ENCODE results near the gene KRTAP2-2. TPM values are rescaled to one million over a fixed set of nuclear protein-coding genes. Genes with fewer than 3 reads are reported as not detected.

The KRTAP2-2 gene
- total and polyA plus RNA-seq, 2 of the 8 experiments (the other 6 are each of a cell fraction or from before 2014, with no cell fraction given): not detected

DNA sequence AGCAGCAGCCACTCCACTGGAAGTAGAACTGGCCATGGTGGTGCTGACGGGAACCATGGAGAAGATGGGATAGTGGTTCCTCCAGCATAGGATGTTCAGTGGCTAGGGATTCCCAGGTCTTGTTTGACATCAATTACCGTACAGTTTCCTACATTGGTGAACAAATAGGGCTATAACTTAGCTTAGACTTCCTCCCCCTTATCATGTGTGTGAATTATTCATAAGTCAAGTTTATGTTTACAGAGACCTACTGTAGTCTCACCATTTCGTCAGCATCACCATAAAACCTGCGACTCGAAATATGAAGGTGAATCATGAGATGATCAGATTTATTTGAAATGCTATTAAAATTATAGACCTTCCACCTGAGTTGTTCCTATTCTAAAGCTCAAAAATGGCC is 3.7 kb upstream of the KRTAP2-2 start:
- Histone ChIP-seq H3K79me1 (ENCODE audit: low read depth, low read length) (no peaks in the 10 kb centered on the region), H3K79me2 (ENCODE audit: control insufficient read depth in 1 of 2, insufficient read depth in 2 of 2, low read length in 2 of 2) (no peaks in the 10 kb centered on the region), H3K4me3 (ENCODE audit: extremely low read depth in 1 of 4, insufficient read depth in 2 of 4, low read depth in 3 of 4, low read length in 4 of 4) (no peak overlapping the region), H2BK20ac (ENCODE audit: low read length) (no peak overlapping the region), H2BK5ac (ENCODE audit: low read depth, low read length) (no peak overlapping the region), H2BK15ac (ENCODE audit: low read length) (no peak overlapping the region), H3K9ac (replicated peaks in 1 of 4; ENCODE audit: extremely low read depth in 1 of 4, low read depth in 3 of 4, low read length in 3 of 4) (no peak overlapping the region), H3K9me3 (ENCODE audit: insufficient read depth in 2 of 2, low read depth in 1 of 2, low read length in 1 of 2) (0 out of 4 replicates have a peak, but pooled peaks cover 0 to 4% of the 10 kb centered on the region in 2 experiments), H3K4me2 (ENCODE audit: insufficient read depth in 1 of 2, low read depth in 2 of 2, low read length in 2 of 2) (no peak overlapping the region), H4K20me1 (replicated peaks in 1 of 2; ENCODE audit: control insufficient read depth in 1 of 2, insufficient read depth in 2 of 2, low read length in 2 of 2) (no peaks in the 10 kb centered on the region), H3K4ac (replicated peaks; ENCODE audit: insufficient read length, low read depth, low read length) (no peak overlapping the region), H4K5ac (ENCODE audit: insufficient read length, low read depth, low read length) (no peak overlapping the region), H2AK5ac (ENCODE audit: low read depth, low read length) (no peak overlapping the region), H3K27ac (ENCODE audit: low read depth, low read length) (no peak overlapping the region), H3K18ac (ENCODE audit: extremely low read depth, low read length) (no peak overlapping the region), H4K8ac (ENCODE audit: extremely low read depth, insufficient read depth, low read length) (no peak overlapping the region), H3K14ac (ENCODE audit: insufficient read length) (no peak overlapping the region), H2BK120ac (replicated peaks; ENCODE audit: low read depth, low read length) (no peak overlapping the region), H3K36me3 (ENCODE audit: control insufficient read depth in 2 of 4, insufficient read depth in 4 of 4, low read length in 3 of 4) (no peaks in the 10 kb centered on the region), H3K4me1 (replicated peaks in 1 of 4; ENCODE audit: control insufficient read depth in 3 of 4, insufficient read depth in 4 of 4, low read length in 3 of 4) (no peaks in the 10 kb centered on the region), H3K23me2 (ENCODE audit: low read depth, low read length) (no peaks in the 10 kb centered on the region), H2AFZ (ENCODE audit: low read length) (no peak overlapping the region), H3K56ac (replicated peaks; ENCODE audit: insufficient read length, low read depth, low read length) (no peak overlapping the region), H3K23ac (ENCODE audit: insufficient read length) (no peak overlapping the region), H2BK12ac (ENCODE audit: low read depth, low read length) (no peak overlapping the region), H3K27me3 (replicated peaks in 1 of 4; ENCODE audit: control insufficient read depth in 3 of 4, extremely low read depth in 1 of 4, insufficient read depth in 3 of 4, low read length in 3 of 4) (no peaks in the 10 kb centered on the region), H4K91ac (replicated peaks; ENCODE audit: insufficient read length, low read length) (no peak overlapping the region)
- 93% methylated on average over 5 of the region's 5 CpGs; no CpG with 5 or more reads in 1 of the 2 experiments for WGBS, 2 experiments (ENCODE audit: extremely low coverage in 1 of 2, insufficient coverage in 1 of 2, insufficient read length in 1 of 2, insufficient replicate concordance in 2 of 2, low coverage in 1 of 2, low lambda C conversion rate in 2 of 2, missing lambda C conversion rate in 1 of 2)
- no peak for DNase-seq (ENCODE audit: low read depth in 1 of 2, low spot score in 2 of 2)
- ChIA-PET POLR2A (ENCODE audit: partially characterized antibody) (no interaction called here), CTCF (ENCODE audit: partially characterized antibody) (interaction anchor here (0.6 to 1.0 kb wide), 3 partner anchors 10 to 160 kb away, joined by 3 read pairs; partner anchors contain the start of gene KRTAP2-1)
- FAIRE-seq: no peak
- TF ChIP-seq, protein P1, sequence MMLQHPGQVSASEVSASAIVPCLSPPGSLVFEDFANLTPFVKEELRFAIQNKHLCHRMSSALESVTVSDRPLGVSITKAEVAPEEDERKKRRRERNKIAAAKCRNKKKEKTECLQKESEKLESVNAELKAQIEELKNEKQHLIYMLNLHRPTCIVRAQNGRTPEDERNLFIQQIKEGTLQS (IDR thresholded peaks at IDR 0.05; ENCODE audit: insufficient read depth, low read depth, low read length): no peak
- no peak for TF ChIP-seq POLR2AphosphoS5 (IDR thresholded peaks at IDR 0.05; ENCODE audit: low read depth, low read length)
- no peak for TF ChIP-seq CBX8 (IDR thresholded peaks at IDR 0.05; ENCODE audit: borderline replicate concordance, low read depth, low read length)
- no peak for TF ChIP-seq HDAC2 (IDR thresholded peaks at IDR 0.05; ENCODE audit: borderline replicate concordance in 1 of 2, low read depth in 2 of 2, low read length in 2 of 2)
- no peak for TF ChIP-seq SRF (IDR thresholded peaks at IDR 0.05; ENCODE audit: low read depth, low read length)
- TF ChIP-seq, protein P2, sequence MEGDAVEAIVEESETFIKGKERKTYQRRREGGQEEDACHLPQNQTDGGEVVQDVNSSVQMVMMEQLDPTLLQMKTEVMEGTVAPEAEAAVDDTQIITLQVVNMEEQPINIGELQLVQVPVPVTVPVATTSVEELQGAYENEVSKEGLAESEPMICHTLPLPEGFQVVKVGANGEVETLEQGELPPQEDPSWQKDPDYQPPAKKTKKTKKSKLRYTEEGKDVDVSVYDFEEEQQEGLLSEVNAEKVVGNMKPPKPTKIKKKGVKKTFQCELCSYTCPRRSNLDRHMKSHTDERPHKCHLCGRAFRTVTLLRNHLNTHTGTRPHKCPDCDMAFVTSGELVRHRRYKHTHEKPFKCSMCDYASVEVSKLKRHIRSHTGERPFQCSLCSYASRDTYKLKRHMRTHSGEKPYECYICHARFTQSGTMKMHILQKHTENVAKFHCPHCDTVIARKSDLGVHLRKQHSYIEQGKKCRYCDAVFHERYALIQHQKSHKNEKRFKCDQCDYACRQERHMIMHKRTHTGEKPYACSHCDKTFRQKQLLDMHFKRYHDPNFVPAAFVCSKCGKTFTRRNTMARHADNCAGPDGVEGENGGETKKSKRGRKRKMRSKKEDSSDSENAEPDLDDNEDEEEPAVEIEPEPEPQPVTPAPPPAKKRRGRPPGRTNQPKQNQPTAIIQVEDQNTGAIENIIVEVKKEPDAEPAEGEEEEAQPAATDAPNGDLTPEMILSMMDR (IDR thresholded peaks at IDR 0.05; ENCODE audit: control extremely low read depth in 1 of 3, insufficient read depth in 1 of 3, low read depth in 1 of 3, low read length in 3 of 3): no peak
- TF ChIP-seq EGR1 (IDR thresholded peaks at IDR 0.05; ENCODE audit: borderline replicate concordance, low read depth, low read length): no peak
- no peak for TF ChIP-seq ZNF274 (IDR thresholded peaks at IDR 0.05; ENCODE audit: borderline replicate concordance, extremely low read depth, low read length)
- TF ChIP-seq CHD1 (IDR thresholded peaks at IDR 0.05; ENCODE audit: low read depth, low read length): no peak
- no peak for TF ChIP-seq JUND (IDR thresholded peaks at IDR 0.05; ENCODE audit: low read length)
- no peak for TF ChIP-seq BRCA1 (IDR thresholded peaks at IDR 0.05; ENCODE audit: low read depth, low read length)

All from H1 (cell line).